DMS153 treated with DMSO at 0.1 percent for 48 hours (cell line): ENCODE measurements around the gene RFC5.
A peak's percentile ranks its signal among the peaks of the same experiment; 100 is the strongest.
"Not testable (repeated sequence)": the region's sequence is repeated elsewhere in the genome, so short reads cannot be mapped to it uniquely, and the experiment has no call there.

Experiments
- DNase-seq: peaks from one replicate; lab custom pipeline; 2025; ENCODE audit not compliant: unreplicated experiment; lab: John Stamatoyannopoulos, UW

Gene RFC5

GRCh38 chr12:118015306-118015705, 1.2 kb upstream of the RFC5 start:
- no peak for DNase-seq

DNA sequence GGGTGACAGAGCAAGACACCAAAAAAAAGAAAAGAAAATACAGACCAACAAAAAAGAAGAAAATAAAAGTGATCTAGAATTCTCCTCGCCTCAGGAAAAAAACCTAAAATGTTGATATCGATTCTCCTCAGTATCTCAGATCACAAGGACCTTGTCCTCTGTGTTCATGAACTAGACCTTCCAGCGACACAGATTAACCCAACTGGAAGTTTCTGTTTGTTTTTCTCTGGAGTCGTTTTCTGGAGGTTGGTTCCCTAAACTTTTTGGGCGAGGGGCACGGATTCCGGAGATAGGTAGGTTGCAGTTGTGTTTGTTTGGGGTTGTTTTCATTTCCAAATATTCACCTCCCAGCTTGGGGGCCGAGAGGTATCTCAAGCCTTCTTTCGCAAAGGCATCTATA, 559 bp upstream of the RFC5 start:
- DNase-seq, result no peak

GRCh38 chr12:118017926-118018325, 1.4 kb downstream of the RFC5 start:
- DNase-seq, result no peak

- no peak for DNase-seq
Measured at GRCh38 chr12:118020036-118020435, 3.5 kb downstream of the RFC5 start.

DNA sequence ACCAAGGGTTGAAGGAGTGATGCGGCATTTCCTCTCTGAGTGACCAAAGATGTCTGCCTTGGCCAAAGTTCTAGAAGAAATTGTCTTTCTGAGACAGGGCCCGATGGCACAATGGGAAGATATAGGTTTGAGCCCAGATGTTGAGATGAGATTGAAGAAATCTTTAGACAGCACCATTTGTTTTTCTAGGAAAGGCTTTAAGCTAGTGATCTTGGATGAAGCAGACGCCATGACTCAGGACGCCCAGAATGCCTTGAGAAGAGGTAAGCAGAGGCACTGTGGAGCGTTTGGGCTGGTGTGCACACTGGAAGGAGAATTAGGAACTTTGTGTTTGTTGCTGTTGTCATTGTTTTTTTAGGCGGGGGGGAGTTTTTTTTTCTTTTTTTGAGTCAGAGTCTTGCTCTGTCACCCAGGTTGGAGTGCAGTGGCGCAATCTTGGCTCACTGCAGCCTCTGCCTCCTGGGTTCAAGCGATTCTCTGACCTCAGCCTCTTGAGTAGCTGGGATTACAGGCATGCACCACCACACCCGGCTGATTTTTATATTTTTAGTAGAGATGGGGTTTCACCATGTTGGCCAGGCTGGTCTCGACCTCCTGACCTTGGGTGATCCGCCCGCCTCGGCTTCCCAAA, 5.7 kb downstream of the RFC5 start:
- DNase-seq, result not testable (repeated sequence)

DNA sequence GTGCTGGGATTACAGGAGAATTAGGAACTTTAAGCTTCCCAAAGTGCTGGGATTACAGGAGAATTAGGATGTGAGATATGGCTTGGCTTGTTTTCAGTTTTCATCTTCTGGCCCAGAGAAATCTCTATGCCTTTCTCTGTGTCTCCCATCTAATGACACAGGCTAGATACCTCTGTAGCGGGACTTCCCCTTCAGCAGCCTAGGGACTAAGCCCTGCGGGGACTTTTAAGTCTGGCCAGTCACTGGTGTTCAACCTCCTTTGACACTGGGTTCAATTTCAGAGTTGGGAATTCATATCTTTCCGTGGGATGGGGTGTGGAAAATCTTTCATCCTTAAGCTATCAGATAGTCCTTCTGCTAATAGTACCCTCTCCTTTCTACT, 6.2 kb downstream of the RFC5 start:
- no peak for DNase-seq

- DNase-seq, result no peak
Measured at GRCh38 chr12:118023301-118023860, 6.9 kb downstream of the RFC5 start.

- no peak for DNase-seq
Measured at GRCh38 chr12:118025168-118025567, 8.7 kb downstream of the RFC5 start.

- no peak for DNase-seq
Measured at GRCh38 chr12:118029166-118029565, 12.7 kb downstream of the RFC5 start.

GRCh38 chr12:118032188-118032587, 15.7 kb downstream of the RFC5 start:
- DNase-seq, result no peak

DNA sequence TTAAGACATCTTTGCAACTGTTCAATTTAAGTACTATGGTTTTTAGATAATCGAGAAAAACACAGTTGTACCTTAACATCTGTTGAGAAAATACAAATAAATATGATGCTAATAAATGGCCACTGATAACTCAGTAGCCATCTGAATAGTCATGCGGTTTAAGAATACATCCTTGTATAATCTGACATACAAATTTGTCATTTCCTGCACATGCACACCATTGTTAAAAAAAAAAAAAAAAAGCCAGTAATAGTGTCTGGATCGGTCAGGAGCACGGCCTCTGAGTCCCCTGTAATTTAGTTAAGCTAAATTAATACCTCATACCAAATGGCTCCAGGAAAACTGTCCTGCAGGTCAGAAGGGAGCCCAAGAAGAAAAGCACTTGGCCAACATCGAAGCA, 16.8 kb downstream of the RFC5 start:
- no peak for DNase-seq

DNA sequence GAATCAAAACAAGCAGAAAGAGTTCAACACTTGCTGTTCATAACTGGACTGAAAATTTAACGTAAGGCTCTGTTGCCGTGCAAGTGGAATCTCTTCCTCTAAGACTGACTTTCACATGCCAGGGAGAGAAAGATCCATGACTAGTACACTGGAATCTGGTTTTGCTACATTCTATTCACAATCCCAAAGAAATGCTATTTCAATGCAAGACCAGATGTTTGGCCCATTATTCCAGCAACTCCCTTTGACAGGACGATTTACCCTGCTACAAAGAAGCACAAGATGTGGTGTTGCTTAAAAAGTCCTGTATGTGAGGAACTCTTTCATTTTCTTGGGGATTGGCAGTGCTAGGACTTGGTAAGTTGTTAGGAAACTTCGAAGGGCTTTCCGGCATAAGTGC, 17.4 kb downstream of the RFC5 start:
- DNase-seq, result no peak

DNA sequence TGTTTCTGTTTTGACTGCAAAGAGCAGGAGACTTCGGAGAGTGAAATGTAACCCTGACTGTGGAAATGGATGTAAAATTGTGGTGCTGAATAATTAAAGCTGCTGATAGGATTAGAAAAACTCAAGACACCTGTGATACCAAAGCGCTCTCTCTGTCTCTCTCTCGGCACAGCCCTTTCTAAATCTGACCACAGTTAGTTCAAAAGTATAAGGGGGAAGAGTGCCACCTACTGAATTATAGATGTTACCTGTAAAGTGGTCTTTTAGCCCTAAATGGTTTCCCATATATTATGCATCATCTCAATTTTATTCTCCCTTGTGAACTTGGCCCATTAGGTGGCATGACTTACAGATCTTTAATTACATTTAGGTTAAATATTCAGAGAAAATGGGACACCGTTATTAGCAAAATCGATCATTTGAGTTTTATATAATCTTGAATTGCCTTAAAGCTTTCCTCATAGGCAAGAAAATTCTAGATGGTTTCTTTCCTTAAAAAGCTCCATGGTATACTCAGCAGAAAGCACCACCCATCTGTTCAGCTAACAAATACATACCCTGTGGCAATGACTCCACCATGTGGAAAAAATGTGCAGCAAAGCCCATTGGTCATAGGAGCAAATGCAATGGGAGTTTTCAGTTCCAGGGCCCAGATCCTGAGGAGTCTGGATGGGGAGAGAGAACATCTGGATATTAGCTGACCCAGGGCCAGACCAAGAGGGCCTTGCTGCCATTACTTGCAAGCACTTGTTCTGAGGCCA, 18.1 kb downstream of the RFC5 start:
- DNase-seq, result peak; percentile 25

GRCh38 chr12:118035190-118036041, 18.9 kb downstream of the RFC5 start:
- peak; percentile 24 for DNase-seq

DNA sequence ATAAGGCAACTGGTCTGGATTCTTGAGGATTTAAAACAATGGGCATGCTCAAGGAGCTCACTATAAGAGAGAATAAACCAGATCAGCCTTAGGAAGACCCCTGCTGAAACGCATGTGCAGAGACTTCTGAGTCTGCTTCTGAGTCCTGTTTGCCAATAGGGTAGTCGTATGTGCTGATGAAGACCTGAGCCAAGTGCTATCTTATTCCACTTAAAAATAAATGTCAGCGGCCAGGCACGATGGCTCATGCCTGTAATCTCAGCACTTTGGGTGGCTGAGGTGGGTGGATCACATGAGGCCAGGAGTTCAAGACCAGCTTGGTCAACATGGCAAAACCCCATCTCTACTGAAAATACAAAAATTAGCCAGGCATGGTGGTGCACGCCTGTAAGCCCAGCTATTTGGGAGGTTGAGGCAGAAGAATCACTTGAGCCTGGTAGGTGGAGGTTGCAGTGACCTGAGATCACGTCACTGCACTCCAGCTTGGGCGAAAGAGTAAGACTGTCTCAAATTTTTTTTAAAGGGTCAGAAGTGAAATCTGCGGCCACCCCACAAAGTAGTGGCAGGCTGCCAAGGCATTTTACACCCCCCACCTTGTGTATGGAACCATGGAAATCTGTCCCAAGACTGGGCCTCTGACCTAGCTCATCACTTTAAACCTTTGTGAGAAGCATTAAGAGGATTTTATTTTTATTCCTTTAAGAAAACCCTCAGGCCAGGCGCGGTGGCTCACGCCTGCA, 20.3 kb downstream of the RFC5 start:
- DNase-seq, result no peak

- DNase-seq, result peak; percentile 23
Measured at GRCh38 chr12:118038137-118038536, 21.6 kb downstream of the RFC5 start.

- no peak for DNase-seq
Measured at GRCh38 chr12:118042091-118042490, 25.6 kb downstream of the RFC5 start.

GRCh38 chr12:118044075-118044474, 27.6 kb downstream of the RFC5 start:
- no peak for DNase-seq

GRCh38 chr12:118044577-118044976, 28.1 kb downstream of the RFC5 start:
- no peak for DNase-seq

DNA sequence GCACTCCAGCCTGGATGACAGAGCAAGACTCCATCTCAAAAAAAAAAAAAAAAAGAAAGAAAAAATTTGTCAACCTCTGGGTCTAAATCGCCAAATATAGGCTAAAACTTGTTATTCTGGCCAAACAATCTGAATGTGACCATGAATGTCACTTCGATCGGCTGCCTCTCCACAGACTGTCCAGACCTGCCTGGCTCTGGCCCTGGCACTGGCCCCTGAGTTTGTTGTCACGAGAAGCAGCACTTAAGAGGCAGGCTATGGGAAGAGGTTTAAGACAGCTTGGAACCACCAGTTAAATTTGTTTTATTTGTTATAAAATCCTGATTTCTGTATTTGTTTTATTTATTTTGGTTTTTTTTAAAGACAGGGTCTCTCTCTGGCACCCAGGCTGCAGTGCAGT, 29.9 kb downstream of the RFC5 start:
- no peak for DNase-seq
